Activated CD8-positive, alpha-beta memory T cell treated with anti-CD3 and anti-CD28 coated beads for 1 hour (primary cell): ENCODE measurements around the gene GSDMA.
"Not testable (repeated sequence)": the region's sequence is repeated elsewhere in the genome, so short reads cannot be mapped to it uniquely, and the experiment has no call there.

Experiments used
- DNase-seq, 2 donors: peaks; one replicate each; pipeline ENCODE4 v3.0.0-alpha.2; 2020; ENCODE audit warnings: low read depth in 1 of 2; ENCODE audit errors: extremely low read depth in 1 of 2

GSDMA gene

GRCh38 chr17:39996162-39996561 lies 33.4 kb downstream of the GSDMA start:
- DNase-seq, result no peak

- no peak for DNase-seq
These were observed 34.0 kb downstream of the GSDMA start for GRCh38 chr17:39996800-39997199.

GRCh38 chr17:39997543-39997942 lies 34.7 kb downstream of the GSDMA start:
- no peak for DNase-seq

GRCh38 chr17:39999067-39999466 lies 36.3 kb downstream of the GSDMA start:
- no peak for DNase-seq

- DNase-seq, result no peak
These were observed 37.4 kb downstream of the GSDMA start for GRCh38 chr17:40000161-40000560.

GRCh38 chr17:40001335-40001734 lies 38.5 kb downstream of the GSDMA start:
- not testable (repeated sequence) for DNase-seq

GRCh38 chr17:40004072-40004471 lies 41.3 kb downstream of the GSDMA start:
- no peak for DNase-seq

GRCh38 chr17:40004712-40005111 lies 41.9 kb downstream of the GSDMA start:
- no peak for DNase-seq

GRCh38 chr17:40005520-40005919 lies 42.7 kb downstream of the GSDMA start:
- no peak for DNase-seq

GRCh38 chr17:40010946-40011500 lies 48.2 kb downstream of the GSDMA start:
- not testable (repeated sequence) for DNase-seq

GRCh38 chr17:40012017-40012647 lies 49.3 kb downstream of the GSDMA start:
- DNase-seq, result not testable (repeated sequence)

GRCh38 chr17:40014375-40014980 lies 51.7 kb downstream of the GSDMA start:
- DNase-seq, result no peak

GRCh38 chr17:40015005-40015997 lies 52.5 kb downstream of the GSDMA start, which contains the start of gene CSF3:
CSF3 (plus strand) TSS chr17:40015440; CDS start chr17:40015475, 35 bp downstream.
- no peak for DNase-seq

GRCh38 chr17:40015998-40016985 lies 53.5 kb downstream of the GSDMA start:
- DNase-seq, result no peak

- DNase-seq, result no peak
These were observed 54.7 kb downstream of the GSDMA start for GRCh38 chr17:40017422-40018080.

GRCh38 chr17:40018211-40019121 lies 55.7 kb downstream of the GSDMA start:
- no peak for DNase-seq

- no peak for DNase-seq
These were observed 56.6 kb downstream of the GSDMA start for GRCh38 chr17:40019140-40019991.
